Panc1 (cell line): ENCODE measurements around the gene DNAJC24. TPM values are rescaled to one million over a fixed set of nuclear protein-coding genes. Genes with fewer than 3 reads are reported as not detected.

Experiments
- ATAC-seq: fragments of 200-7000 bp; cut with Tn5 transposase; 2 replicates; pipeline ENCODE4 v1.9.1; 2020; ENCODE audit warnings: mild to moderate bottlenecking, moderate library complexity
- BruUV-seq: library from RNA; stranded (reverse); fragments of 400-500 nt; replicated peaks from 2 replicates; lab custom pipeline; 2021; lab: Mats Ljungman, UMichigan
- CTCF ChIA-PET: fragments of 300-600 bp; sonication (Branson Sonifier 250); formaldehyde crosslinking; loops from one replicate; lab custom pipeline; 2022; ENCODE audit warnings: antibody characterized with exemption; lab: Charles Lee
- POLR2A ChIA-PET: fragments of 300-600 bp; sonication (Branson Sonifier 250); formaldehyde crosslinking; loops from one replicate; lab custom pipeline; 2022; ENCODE audit warnings: antibody characterized with exemption; lab: Charles Lee
- DNase-seq: peaks from one replicate; pipeline ENCODE4 v3.0.0-alpha.2; 2010; ENCODE audit warnings: low read depth, low spot score
- H3K27ac ChIP-seq: 2 replicates; pipeline ENCODE4 v1.5.1; 2011; ENCODE audit warnings: mild to moderate bottlenecking, low read length, inconsistent platforms
- H3K27me3 ChIP-seq: fragments of 200-500 bp; sonication (Bioruptor generic); 2 replicates; pipeline ENCODE4 v1.6.0; 2014; ENCODE audit warnings: low read length, inconsistent platforms; ENCODE audit not compliant: control insufficient read depth, insufficient read depth
- H3K36me3 ChIP-seq: fragments of 200-500 bp; sonication (Bioruptor generic); 2 replicates; pipeline ENCODE4 v1.5.1; 2014; ENCODE audit warnings: inconsistent platforms, mild to moderate bottlenecking, low read length, moderate library complexity; ENCODE audit not compliant: control insufficient read depth, insufficient read depth
- H3K4me1 ChIP-seq: 2 replicates; pipeline ENCODE4 v1.5.1; 2011; ENCODE audit warnings: inconsistent platforms, mild to moderate bottlenecking, low read length, moderate library complexity; ENCODE audit not compliant: control insufficient read depth, insufficient read depth
- H3K4me3 ChIP-seq, 2 experiments: 2 replicates each; pipeline ENCODE4 v1.5.1; 2011 to 2012; ENCODE audit warnings: low read depth in 2 of 2, low read length in 2 of 2, mild to moderate bottlenecking in 2 of 2, inconsistent platforms in 1 of 2, moderate library complexity in 1 of 2
- H3K9me3 ChIP-seq: fragments of 200-500 bp; sonication (Bioruptor generic); 2 replicates; pipeline ENCODE4 v1.5.1; 2014; ENCODE audit warnings: low read depth, mild to moderate bottlenecking, inconsistent platforms, low read length, moderate library complexity; ENCODE audit not compliant: control insufficient read depth, insufficient read depth
- POLR2AphosphoS5 ChIP-seq: IDR thresholded peaks from 2 replicates; pipeline ENCODE4 v1.6.1; 2012; ENCODE audit warnings: mild to moderate bottlenecking, low read depth, low read length, moderate library complexity
- SIN3A ChIP-seq: IDR thresholded peaks from 2 replicates; pipeline ENCODE4 v1.6.1; 2012; ENCODE audit warnings: low read depth, mild to moderate bottlenecking, low read length, moderate library complexity, borderline replicate concordance; ENCODE audit not compliant: insufficient read depth
- TCF7L2 ChIP-seq: IDR thresholded peaks from 2 replicates; pipeline ENCODE4 v1.6.1; 2011; ENCODE audit warnings: mild to moderate bottlenecking, low read depth, low read length, inconsistent platforms
- in situ Hi-C: cut with HindIII; loops from 2 replicates; pipeline ENCODE4 v1.10.0; 2016; ENCODE audit warnings: low sequenced_read_pairs, low pct_unique_long_range_greater_than_20kb
- intact Hi-C: fragments of 100-400 bp; cut with micrococcal nuclease; formaldehyde crosslinking; loops from one replicate; pipeline ENCODE4 v1.10.0; 2022; ENCODE audit not compliant: unreplicated experiment
- total RNA-seq: library from RNA; stranded (reverse); gene quantifications from one replicate; pipeline ENCODE4 v1.2.1, GENCODE V29; 2021; ENCODE audit not compliant: unreplicated experiment
- TF ChIP-seq, protein P1 (sequence below), 2 experiments: IDR thresholded peaks; 2 replicates each; pipeline ENCODE4 v1.6.1; 2011 to 2012; ENCODE audit warnings: low read depth in 2 of 2, control low read depth in 1 of 2, low read length in 1 of 2, mild to moderate bottlenecking in 1 of 2, moderate library complexity in 1 of 2; ENCODE audit not compliant: insufficient read depth in 1 of 2
- TF ChIP-seq, protein P2 (sequence below): fragments of 450-650 bp; IDR thresholded peaks from 2 replicates; pipeline ENCODE4 v1.5.1; 2017; ENCODE audit warnings: mild to moderate bottlenecking

Gene DNAJC24
- total RNA-seq, 1 experiment from 2014 or later = 15.7 TPM

DNA sequence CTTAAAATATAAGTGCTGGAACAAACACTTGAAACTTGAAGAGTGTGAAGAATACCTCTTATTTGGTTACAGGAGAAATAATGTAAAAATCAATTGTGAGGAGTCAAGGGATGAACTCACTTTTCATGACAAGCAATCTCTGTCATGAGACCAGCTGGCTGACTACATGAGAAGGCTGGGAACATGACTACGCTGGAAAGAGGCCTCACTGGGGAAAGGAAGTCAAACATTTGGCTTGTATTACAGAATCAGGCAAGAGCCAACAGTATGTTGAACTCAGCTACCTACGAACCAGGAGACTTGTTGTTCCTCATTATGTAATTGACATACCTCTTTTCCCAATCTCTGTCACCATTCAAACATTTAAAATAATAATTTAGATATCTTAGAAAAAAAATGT lies 14.5 kb upstream of the DNAJC24 start:
- Histone ChIP-seq H3K36me3 (no peaks in the 10 kb centered on the region), H3K4me1 (no peaks in the 10 kb centered on the region), H3K27me3 (peaks cover 7% of the 10 kb centered on the region), H3K4me3 (no peak overlapping the region), H3K9me3 (no peaks in the 10 kb centered on the region), H3K27ac (no peak overlapping the region)
- in situ Hi-C loops (no loop called here), intact Hi-C loops (no loop called here)
- CTCF ChIA-PET = no interaction called here
- TF ChIP-seq, protein P1, sequence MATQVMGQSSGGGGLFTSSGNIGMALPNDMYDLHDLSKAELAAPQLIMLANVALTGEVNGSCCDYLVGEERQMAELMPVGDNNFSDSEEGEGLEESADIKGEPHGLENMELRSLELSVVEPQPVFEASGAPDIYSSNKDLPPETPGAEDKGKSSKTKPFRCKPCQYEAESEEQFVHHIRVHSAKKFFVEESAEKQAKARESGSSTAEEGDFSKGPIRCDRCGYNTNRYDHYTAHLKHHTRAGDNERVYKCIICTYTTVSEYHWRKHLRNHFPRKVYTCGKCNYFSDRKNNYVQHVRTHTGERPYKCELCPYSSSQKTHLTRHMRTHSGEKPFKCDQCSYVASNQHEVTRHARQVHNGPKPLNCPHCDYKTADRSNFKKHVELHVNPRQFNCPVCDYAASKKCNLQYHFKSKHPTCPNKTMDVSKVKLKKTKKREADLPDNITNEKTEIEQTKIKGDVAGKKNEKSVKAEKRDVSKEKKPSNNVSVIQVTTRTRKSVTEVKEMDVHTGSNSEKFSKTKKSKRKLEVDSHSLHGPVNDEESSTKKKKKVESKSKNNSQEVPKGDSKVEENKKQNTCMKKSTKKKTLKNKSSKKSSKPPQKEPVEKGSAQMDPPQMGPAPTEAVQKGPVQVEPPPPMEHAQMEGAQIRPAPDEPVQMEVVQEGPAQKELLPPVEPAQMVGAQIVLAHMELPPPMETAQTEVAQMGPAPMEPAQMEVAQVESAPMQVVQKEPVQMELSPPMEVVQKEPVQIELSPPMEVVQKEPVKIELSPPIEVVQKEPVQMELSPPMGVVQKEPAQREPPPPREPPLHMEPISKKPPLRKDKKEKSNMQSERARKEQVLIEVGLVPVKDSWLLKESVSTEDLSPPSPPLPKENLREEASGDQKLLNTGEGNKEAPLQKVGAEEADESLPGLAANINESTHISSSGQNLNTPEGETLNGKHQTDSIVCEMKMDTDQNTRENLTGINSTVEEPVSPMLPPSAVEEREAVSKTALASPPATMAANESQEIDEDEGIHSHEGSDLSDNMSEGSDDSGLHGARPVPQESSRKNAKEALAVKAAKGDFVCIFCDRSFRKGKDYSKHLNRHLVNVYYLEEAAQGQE (IDR thresholded peaks at IDR 0.05; ENCODE audit: insufficient read depth in 1 of 2, low read depth in 2 of 2, low read length in 1 of 2) = no peak
- TF ChIP-seq SIN3A = no peak
- TF ChIP-seq POLR2AphosphoS5 = no peak
- TF ChIP-seq, protein P2, sequence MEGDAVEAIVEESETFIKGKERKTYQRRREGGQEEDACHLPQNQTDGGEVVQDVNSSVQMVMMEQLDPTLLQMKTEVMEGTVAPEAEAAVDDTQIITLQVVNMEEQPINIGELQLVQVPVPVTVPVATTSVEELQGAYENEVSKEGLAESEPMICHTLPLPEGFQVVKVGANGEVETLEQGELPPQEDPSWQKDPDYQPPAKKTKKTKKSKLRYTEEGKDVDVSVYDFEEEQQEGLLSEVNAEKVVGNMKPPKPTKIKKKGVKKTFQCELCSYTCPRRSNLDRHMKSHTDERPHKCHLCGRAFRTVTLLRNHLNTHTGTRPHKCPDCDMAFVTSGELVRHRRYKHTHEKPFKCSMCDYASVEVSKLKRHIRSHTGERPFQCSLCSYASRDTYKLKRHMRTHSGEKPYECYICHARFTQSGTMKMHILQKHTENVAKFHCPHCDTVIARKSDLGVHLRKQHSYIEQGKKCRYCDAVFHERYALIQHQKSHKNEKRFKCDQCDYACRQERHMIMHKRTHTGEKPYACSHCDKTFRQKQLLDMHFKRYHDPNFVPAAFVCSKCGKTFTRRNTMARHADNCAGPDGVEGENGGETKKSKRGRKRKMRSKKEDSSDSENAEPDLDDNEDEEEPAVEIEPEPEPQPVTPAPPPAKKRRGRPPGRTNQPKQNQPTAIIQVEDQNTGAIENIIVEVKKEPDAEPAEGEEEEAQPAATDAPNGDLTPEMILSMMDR = no peak
- TF ChIP-seq TCF7L2 = no peak
- POLR2A ChIA-PET = no interaction called here
- no peak for ATAC-seq
- BruUV-seq = no TSS peak
- no peak for DNase-seq

- DNase-seq = no peak
- BruUV-seq = no TSS peak
- no peak for TF ChIP-seq SIN3A
- no peak for TF ChIP-seq TCF7L2
- TF ChIP-seq POLR2AphosphoS5 = no peak
- TF ChIP-seq, protein P2 = no peak
- TF ChIP-seq, protein P1 (IDR thresholded peaks at IDR 0.05; ENCODE audit: insufficient read depth in 1 of 2, low read depth in 2 of 2, low read length in 1 of 2) = no peak
- no peak for ATAC-seq
- Histone ChIP-seq H3K9me3 (no peaks in the 10 kb centered on the region), H3K36me3 (no peaks in the 10 kb centered on the region), H3K4me1 (no peaks in the 10 kb centered on the region), H3K27ac (no peak overlapping the region), H3K27me3 (peaks cover 7% of the 10 kb centered on the region), H3K4me3 (no peak overlapping the region)
- ChIA-PET CTCF (no interaction called here), POLR2A (no interaction called here)
- intact Hi-C loops = no loop called here
- in situ Hi-C loops = no loop called here
Observed at GRCh38 chr11:31355817-31356216, 13.8 kb upstream of the DNAJC24 start.
